CD14-positive monocyte (primary cell): ENCODE results near the gene SATB2. TPM values are rescaled to one million over a fixed set of nuclear protein-coding genes. Genes with fewer than 3 reads are reported as not detected.

Experiments
- DNase-seq, 3 donors: peaks; one replicate each; pipeline ENCODE4 v3.0.0-alpha.2; 2011 to 2022
- H2AFZ ChIP-seq: 2 replicates; pipeline ENCODE4 v1.6.0; 2012; ENCODE audit warnings: mild to moderate bottlenecking, low read depth, low read length, inconsistent platforms; ENCODE audit not compliant: insufficient read depth, poor library complexity, severe bottlenecking
- H3K27ac ChIP-seq, 2 donors: 1 replicate in 1 of 2; 2 replicates in 1 of 2; pipeline ENCODE4 v1.5.1; 2012 to 2013; ENCODE audit warnings: low read length in 2 of 2, control low read depth in 1 of 2, inconsistent platforms in 1 of 2, low read depth in 1 of 2, mild to moderate bottlenecking in 1 of 2
- H3K27me3 ChIP-seq, 2 donors: one replicate each; pipeline versions ENCODE4 v1.6.0 to v1.6.1; 2011 to 2013; ENCODE audit warnings: low read length in 2 of 2; ENCODE audit not compliant: control insufficient read depth in 2 of 2, insufficient read depth in 2 of 2
- H3K36me3 ChIP-seq, 2 donors: replicated peaks in 1 of 2; 1 replicate in 1 of 2; 2 replicates in 1 of 2; pipeline versions ENCODE4 v1.5.1 to v1.6.1; 2012 to 2013; ENCODE audit warnings: low read length in 2 of 2, control low read depth in 1 of 2, inconsistent platforms in 1 of 2, mild to moderate bottlenecking in 1 of 2; ENCODE audit not compliant: insufficient read depth in 2 of 2, control insufficient read depth in 1 of 2
- H3K4me1 ChIP-seq, 2 donors: 1 replicate in 1 of 2; 2 replicates in 1 of 2; pipeline versions ENCODE4 v1.5.1 to v1.6.1; 2012 to 2013; ENCODE audit warnings: low read length in 2 of 2, control low read depth in 1 of 2, inconsistent platforms in 1 of 2, mild to moderate bottlenecking in 1 of 2, moderate library complexity in 1 of 2; ENCODE audit not compliant: insufficient read depth in 2 of 2, control insufficient read depth in 1 of 2
- H3K4me2 ChIP-seq: replicated peaks from 2 replicates; pipeline ENCODE3; 2012; ENCODE audit warnings: low read length, moderate library complexity, mild to moderate bottlenecking; ENCODE audit not compliant: poor library complexity, severe bottlenecking; ENCODE audit errors: extremely low read depth
- H3K4me3 ChIP-seq, 3 experiments: fragments of 200-600 bp in 1 of 3; sonication (generic) in 1 of 3; replicated peaks in 1 of 3; 1 replicate in 2 of 3; 2 replicates in 1 of 3; pipeline ENCODE4 v1.5.1; 2011 to 2013; ENCODE audit warnings: low read length in 3 of 3, mild to moderate bottlenecking in 3 of 3, control low read depth in 2 of 3, low read depth in 2 of 3, inconsistent platforms in 1 of 3, moderate library complexity in 1 of 3
- H3K79me2 ChIP-seq: 2 replicates; pipeline ENCODE4 v1.6.0; 2012; ENCODE audit warnings: mild to moderate bottlenecking, control low read depth, inconsistent platforms, low read length, moderate library complexity; ENCODE audit not compliant: insufficient read depth
- H3K9ac ChIP-seq: 2 replicates; pipeline ENCODE4 v1.6.0; 2017; ENCODE audit warnings: low read length, mild to moderate bottlenecking; ENCODE audit not compliant: insufficient read depth, poor library complexity, severe bottlenecking
- H3K9me3 ChIP-seq, 2 donors: replicated peaks in 1 of 2; 1 replicate in 1 of 2; 2 replicates in 1 of 2; pipeline versions ENCODE4 v1.5.1 to v1.6.1; 2012 to 2013; ENCODE audit warnings: low read length in 2 of 2, control low read depth in 1 of 2; ENCODE audit not compliant: control insufficient read depth in 1 of 2, insufficient read depth in 1 of 2
- H4K20me1 ChIP-seq: 2 replicates; pipeline ENCODE4 v1.6.0; 2012; ENCODE audit warnings: mild to moderate bottlenecking, low read length, control low read depth, moderate library complexity; ENCODE audit not compliant: insufficient read depth
- H3K27ac Mint-ChIP-seq, 7 donors: one replicate each; pipeline ENCODE4 v1.8.0; 2020; ENCODE audit warnings: mild to moderate bottlenecking in 7 of 7, mixed read lengths in 7 of 7, moderate library complexity in 6 of 7, inconsistent platforms in 2 of 7
- H3K27me3 Mint-ChIP-seq, 3 donors: one replicate each; pipeline ENCODE4 v1.8.0; 2021 to 2022; ENCODE audit warnings: low read depth in 3 of 3, mild to moderate bottlenecking in 3 of 3, mixed read lengths in 3 of 3, moderate library complexity in 3 of 3, inconsistent platforms in 1 of 3
- H3K36me3 Mint-ChIP-seq, 2 donors: one replicate each; pipeline ENCODE4 v1.8.0; 2020; ENCODE audit warnings: mixed read lengths in 2 of 2, inconsistent platforms in 1 of 2, mild to moderate bottlenecking in 1 of 2
- H3K4me1 Mint-ChIP-seq: one replicate; pipeline ENCODE4 v1.8.0; 2020; ENCODE audit warnings: mild to moderate bottlenecking, mixed read lengths
- H3K4me3 Mint-ChIP-seq, 2 donors: one replicate each; pipeline ENCODE4 v1.8.0; 2020; ENCODE audit warnings: mild to moderate bottlenecking in 2 of 2, mixed read lengths in 2 of 2, moderate library complexity in 1 of 2
- H3K9me3 Mint-ChIP-seq, 7 donors: one replicate each; pipeline ENCODE4 v1.8.0; 2020 to 2022; ENCODE audit warnings: mixed read lengths in 7 of 7, mild to moderate bottlenecking in 6 of 7, moderate library complexity in 6 of 7, inconsistent platforms in 2 of 7
- WGBS: methylation state at CpG from one replicate; pipeline ENCODE4 v1.1.5; 2013; ENCODE audit warnings: missing lambda C conversion rate; ENCODE audit not compliant: insufficient coverage; 5-methylcytosine and 5-hydroxymethylcytosine counted together
- intact Hi-C, 2 donors: fragments of 100-400 bp; cut with micrococcal nuclease; formaldehyde crosslinking; loops; one replicate each; pipeline versions ENCODE4 v1.15.0 to v1.15.1; 2023
- polyA plus RNA-seq, 3 donors: library from polyadenylated mRNA; depleted of rRNA in 1 of 3; unstranded in 2 of 3; stranded (reverse) in 1 of 3; fragments of 300-500 nt in 2 of 3; fragments of >200 nt in 1 of 3; fragmentation: Illumina TruSeq in 2 of 3; gene quantifications; 1 replicate in 2 of 3; 2 replicates in 1 of 3; pipeline ENCODE4 v1.2.3, GENCODE V29; 2012 to 2021
- TF ChIP-seq, protein P1 (sequence below): fragments of 200-600 bp; IDR thresholded peaks from one replicate; pipeline ENCODE4 v1.8.0; 2022; ENCODE audit warnings: antibody characterized with exemption, mild to moderate bottlenecking

Gene SATB2
- polyA plus RNA-seq, 3 donors: 0.13 to 0.69 (median 0.14) TPM

DNA sequence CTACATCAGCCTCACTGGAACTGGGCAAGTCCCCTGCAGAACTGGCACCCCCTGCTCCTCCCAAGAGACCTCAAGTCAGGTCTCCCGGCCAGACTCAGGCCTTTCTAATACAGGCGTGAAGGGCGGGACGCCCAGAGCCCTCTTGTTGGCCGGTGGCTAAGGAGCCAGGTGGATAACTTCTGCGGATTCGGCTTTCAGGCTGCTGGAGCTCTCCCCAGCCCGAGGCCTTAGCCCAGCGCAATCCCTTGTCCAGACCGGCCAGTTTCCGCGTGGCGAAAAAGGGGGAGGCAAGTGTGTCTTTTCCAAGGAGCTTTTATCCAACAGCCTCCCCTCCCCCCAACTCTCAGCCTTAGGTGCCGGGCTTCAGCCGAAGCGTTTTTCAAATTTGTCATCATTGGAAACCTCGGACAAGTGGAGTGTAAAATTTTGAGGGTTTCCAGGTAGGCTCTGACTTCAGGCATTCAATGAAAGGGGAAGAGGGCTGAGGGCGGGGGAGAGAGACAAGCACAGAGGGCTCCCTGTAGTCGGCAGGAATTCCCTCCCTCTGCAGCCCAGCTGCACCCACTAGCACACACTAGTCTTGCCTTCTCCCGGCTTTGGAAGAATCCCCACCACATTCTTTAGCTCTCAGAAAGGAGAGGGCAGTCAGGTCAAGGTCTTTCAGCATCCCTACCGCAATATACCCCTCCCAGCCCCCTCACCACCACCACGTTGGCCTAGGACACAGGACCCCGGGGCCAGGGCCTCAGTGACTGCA lies 9.5 kb upstream of the SATB2 start:
- Mint-ChIP-seq H3K4me3 (peak overlapping the region in 1 of 2 donors; percentile 82), H3K27me3 (peaks cover 96 to 100% (median 97%) of the 10 kb centered on the region in 3 donors), H3K36me3 (peaks cover 8 to 20% of the 10 kb centered on the region in 2 donors), H3K27ac (no peak overlapping the region), H3K9me3 (peaks cover 7 to 71% (median 58%) of the 10 kb centered on the region in 7 donors), H3K4me1 (peaks cover 64% of the 10 kb centered on the region)
- H3K27ac ChIP-seq: no peak overlapping the region
- H3K79me2 ChIP-seq: no peaks in the 10 kb centered on the region
- TF ChIP-seq, protein P1, sequence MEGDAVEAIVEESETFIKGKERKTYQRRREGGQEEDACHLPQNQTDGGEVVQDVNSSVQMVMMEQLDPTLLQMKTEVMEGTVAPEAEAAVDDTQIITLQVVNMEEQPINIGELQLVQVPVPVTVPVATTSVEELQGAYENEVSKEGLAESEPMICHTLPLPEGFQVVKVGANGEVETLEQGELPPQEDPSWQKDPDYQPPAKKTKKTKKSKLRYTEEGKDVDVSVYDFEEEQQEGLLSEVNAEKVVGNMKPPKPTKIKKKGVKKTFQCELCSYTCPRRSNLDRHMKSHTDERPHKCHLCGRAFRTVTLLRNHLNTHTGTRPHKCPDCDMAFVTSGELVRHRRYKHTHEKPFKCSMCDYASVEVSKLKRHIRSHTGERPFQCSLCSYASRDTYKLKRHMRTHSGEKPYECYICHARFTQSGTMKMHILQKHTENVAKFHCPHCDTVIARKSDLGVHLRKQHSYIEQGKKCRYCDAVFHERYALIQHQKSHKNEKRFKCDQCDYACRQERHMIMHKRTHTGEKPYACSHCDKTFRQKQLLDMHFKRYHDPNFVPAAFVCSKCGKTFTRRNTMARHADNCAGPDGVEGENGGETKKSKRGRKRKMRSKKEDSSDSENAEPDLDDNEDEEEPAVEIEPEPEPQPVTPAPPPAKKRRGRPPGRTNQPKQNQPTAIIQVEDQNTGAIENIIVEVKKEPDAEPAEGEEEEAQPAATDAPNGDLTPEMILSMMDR: no peak
- H3K27me3 ChIP-seq: peaks cover 98 to 99% of the 10 kb centered on the region in 2 donors
- H3K4me1 ChIP-seq: peaks cover 36 to 49% of the 10 kb centered on the region in 2 donors
- H3K9ac ChIP-seq: no peak overlapping the region
- intact Hi-C loops: no loop called here
- H4K20me1 ChIP-seq: no peaks in the 10 kb centered on the region
- H2AFZ ChIP-seq: no peak overlapping the region
- 14% methylated on average over 12 of the region's 23 CpGs for WGBS
- H3K4me2 ChIP-seq: no peak overlapping the region
- peaks cover 35 to 65% of the 10 kb centered on the region in 2 donors for H3K9me3 ChIP-seq
- H3K4me3 ChIP-seq: no peak overlapping the region
- DNase-seq: no peak
- H3K36me3 ChIP-seq: no peaks in the 10 kb centered on the region

DNA sequence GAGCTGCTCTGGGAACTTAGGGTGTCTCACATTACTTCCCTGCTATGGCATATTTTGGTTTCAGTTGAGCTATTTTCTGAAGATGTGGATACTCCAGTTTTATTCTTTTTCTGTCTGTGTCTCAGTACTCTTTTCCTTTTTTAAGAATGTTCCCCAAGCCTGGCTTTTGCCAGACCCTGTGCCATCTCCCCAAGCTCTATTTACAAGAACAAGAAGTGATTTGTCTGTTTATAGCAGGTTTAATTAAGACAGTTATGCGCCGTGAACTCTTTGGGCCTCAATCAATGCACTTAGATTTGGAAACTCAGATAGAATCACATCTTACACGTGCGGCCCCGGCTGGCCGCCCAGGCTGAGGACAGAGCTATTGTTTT lies 8.9 kb upstream of the SATB2 start:
- Histone ChIP-seq H2AFZ (no peak overlapping the region), H3K4me3 (no peak overlapping the region), H4K20me1 (no peaks in the 10 kb centered on the region), H3K36me3 (no peaks in the 10 kb centered on the region), H3K79me2 (no peaks in the 10 kb centered on the region), H3K4me1 (peaks cover 42 to 54% of the 10 kb centered on the region in 2 donors), H3K9me3 (peaks cover 41 to 71% of the 10 kb centered on the region in 2 donors), H3K27me3 (peaks cover 98 to 99% of the 10 kb centered on the region in 2 donors), H3K9ac (no peak overlapping the region), H3K4me2 (no peak overlapping the region), H3K27ac (no peak overlapping the region)
- intact Hi-C loops: no loop called here
- Mint-ChIP-seq H3K36me3 (peaks cover 8 to 20% of the 10 kb centered on the region in 2 donors), H3K27ac (no peak overlapping the region), H3K27me3 (peaks cover 96 to 100% (median 97%) of the 10 kb centered on the region in 3 donors), H3K9me3 (peaks cover 8 to 74% (median 64%) of the 10 kb centered on the region in 7 donors), H3K4me3 (peak overlapping the region in 1 of 2 donors; percentile 82), H3K4me1 (peaks cover 67% of the 10 kb centered on the region)
- 12% methylated on average over 6 of the region's 6 CpGs for WGBS
- no peak for DNase-seq
- TF ChIP-seq, protein P1: no peak
